Measurements from ENCODE around the gene KIAA1671. TPM values are rescaled to one million over a fixed set of nuclear protein-coding genes. Genes with fewer than 3 reads are reported as not detected.
A peak's percentile ranks its signal among the peaks of the same experiment; 100 is the strongest.
"Not testable (repeated sequence)": the region's sequence is repeated elsewhere in the genome, so short reads cannot be mapped to it uniquely, and the experiment has no call there.

Gene KIAA1671
- total RNA-seq, 3 donors from 2014 or later = 9.8 to 62.8 (median 36.4) TPM

- no peaks in the 10 kb centered on the region for H3K27me3 ChIP-seq
- H3K4me3 ChIP-seq = no peak overlapping the region
- TF ChIP-seq POLR2AphosphoS5 (IDR thresholded peaks at IDR 0.05) (no peak), CTCF (IDR thresholded peaks at IDR 0.05) (no peak), POLR2A (IDR thresholded peaks at IDR 0.05) (no peak)
- no peak for DNase-seq (ENCODE audit: low spot score in 2 of 2)
- no peaks in the 10 kb centered on the region for H3K4me1 ChIP-seq
- H3K27ac ChIP-seq = no peak overlapping the region
- intact Hi-C loops (cut with DNase I; ENCODE audit: low total_unique reads) = no loop called here
- H3K9me3 ChIP-seq = no peaks in the 10 kb centered on the region
- H3K36me3 ChIP-seq = no peaks in the 10 kb centered on the region
These were observed 248.5 kb downstream of the KIAA1671 start for GRCh38 chr22:25200967-25201366.

- Histone ChIP-seq H3K9me3 (no peaks in the 10 kb centered on the region), H3K36me3 (no peaks in the 10 kb centered on the region), H3K27ac (no peak overlapping the region), H3K4me1 (no peaks in the 10 kb centered on the region), H3K4me3 (no peak overlapping the region), H3K27me3 (no peaks in the 10 kb centered on the region)
- intact Hi-C loops (cut with DNase I; ENCODE audit: low total_unique reads) = no loop called here
- DNase-seq (ENCODE audit: low spot score in 2 of 2) = no peak
- TF ChIP-seq POLR2AphosphoS5 (IDR thresholded peaks at IDR 0.05) = no peak
- no peak for TF ChIP-seq POLR2A (IDR thresholded peaks at IDR 0.05)
- no peak for TF ChIP-seq CTCF (IDR thresholded peaks at IDR 0.05)
These were observed 249.2 kb downstream of the KIAA1671 start for GRCh38 chr22:25201557-25202273.

GRCh38 chr22:25202290-25202921 is 249.9 kb downstream of the KIAA1671 start:
- intact Hi-C loops (cut with DNase I; ENCODE audit: low total_unique reads) = no loop called here
- no peak for DNase-seq (ENCODE audit: low spot score in 2 of 2)
- Histone ChIP-seq H3K27ac (no peak overlapping the region), H3K27me3 (no peaks in the 10 kb centered on the region), H3K9me3 (no peaks in the 10 kb centered on the region), H3K4me3 (no peak overlapping the region), H3K4me1 (no peaks in the 10 kb centered on the region), H3K36me3 (no peaks in the 10 kb centered on the region)
- TF ChIP-seq CTCF (IDR thresholded peaks at IDR 0.05) (peak in 2 of 3 donors; percentile 62 to 70), POLR2AphosphoS5 (IDR thresholded peaks at IDR 0.05) (no peak)

GRCh38 chr22:25203082-25203481 is 250.6 kb downstream of the KIAA1671 start:
- H3K9me3 ChIP-seq = no peaks in the 10 kb centered on the region
- intact Hi-C loops (cut with DNase I; ENCODE audit: low total_unique reads) = no loop called here
- DNase-seq (ENCODE audit: low spot score in 2 of 2) = no peak
- H3K27ac ChIP-seq = no peak overlapping the region
- TF ChIP-seq CTCF (IDR thresholded peaks at IDR 0.05) (no peak), POLR2AphosphoS5 (IDR thresholded peaks at IDR 0.05) (no peak), POLR2A (IDR thresholded peaks at IDR 0.05) (no peak)
- H3K36me3 ChIP-seq = no peaks in the 10 kb centered on the region
- H3K4me3 ChIP-seq = no peak overlapping the region
- no peaks in the 10 kb centered on the region for H3K4me1 ChIP-seq
- H3K27me3 ChIP-seq = no peaks in the 10 kb centered on the region

GRCh38 chr22:25204547-25204946 is 252.0 kb downstream of the KIAA1671 start:
- H3K27ac ChIP-seq; H3K27me3 ChIP-seq; DNase-seq (ENCODE audit: low spot score in 2 of 2); H3K9me3 ChIP-seq; intact Hi-C loops (cut with DNase I; ENCODE audit: low total_unique reads); H3K36me3 ChIP-seq; H3K4me1 ChIP-seq; H3K4me3 ChIP-seq: not testable (repeated sequence)

Measured in breast epithelium (tissue), 4 donors.